Breast epithelium (tissue), 3 donors: ENCODE measurements around the gene LGALS8.

Experiments
- POLR2A ChIP-seq: fragments of 450-650 bp; IDR thresholded peaks from one replicate; pipeline ENCODE4 v1.6.1; 2016; ENCODE audit warnings: antibody characterized with exemption, mild to moderate bottlenecking, moderate library complexity
- POLR2AphosphoS5 ChIP-seq, 3 donors: sonication (generic); formaldehyde crosslinking; IDR thresholded peaks; one replicate each; pipeline ENCODE4 v1.6.1; 2017; ENCODE audit warnings: antibody characterized with exemption in 3 of 3
- TF ChIP-seq, protein P1 (sequence below), 3 donors: fragments of 450-650 bp; IDR thresholded peaks; one replicate each; pipeline ENCODE4 v1.5.1; 2016 to 2017; ENCODE audit warnings: antibody characterized with exemption in 3 of 3, mild to moderate bottlenecking in 3 of 3, moderate library complexity in 3 of 3

- TF ChIP-seq POLR2A (no peak), POLR2AphosphoS5 (IDR thresholded peaks at IDR 0.05) (no peak)
- TF ChIP-seq, protein P1, sequence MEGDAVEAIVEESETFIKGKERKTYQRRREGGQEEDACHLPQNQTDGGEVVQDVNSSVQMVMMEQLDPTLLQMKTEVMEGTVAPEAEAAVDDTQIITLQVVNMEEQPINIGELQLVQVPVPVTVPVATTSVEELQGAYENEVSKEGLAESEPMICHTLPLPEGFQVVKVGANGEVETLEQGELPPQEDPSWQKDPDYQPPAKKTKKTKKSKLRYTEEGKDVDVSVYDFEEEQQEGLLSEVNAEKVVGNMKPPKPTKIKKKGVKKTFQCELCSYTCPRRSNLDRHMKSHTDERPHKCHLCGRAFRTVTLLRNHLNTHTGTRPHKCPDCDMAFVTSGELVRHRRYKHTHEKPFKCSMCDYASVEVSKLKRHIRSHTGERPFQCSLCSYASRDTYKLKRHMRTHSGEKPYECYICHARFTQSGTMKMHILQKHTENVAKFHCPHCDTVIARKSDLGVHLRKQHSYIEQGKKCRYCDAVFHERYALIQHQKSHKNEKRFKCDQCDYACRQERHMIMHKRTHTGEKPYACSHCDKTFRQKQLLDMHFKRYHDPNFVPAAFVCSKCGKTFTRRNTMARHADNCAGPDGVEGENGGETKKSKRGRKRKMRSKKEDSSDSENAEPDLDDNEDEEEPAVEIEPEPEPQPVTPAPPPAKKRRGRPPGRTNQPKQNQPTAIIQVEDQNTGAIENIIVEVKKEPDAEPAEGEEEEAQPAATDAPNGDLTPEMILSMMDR (IDR thresholded peaks at IDR 0.05) = no peak
Measured at GRCh38 chr1:236509203-236509602, 14.6 kb upstream of the LGALS8 start.
